ENCODE data around the gene XXYLT1.

- TF ChIP-seq CTCF (IDR thresholded peaks at IDR 0.05), result no peak
- TF ChIP-seq POLR2A (IDR thresholded peaks at IDR 0.05), result no peak
- no peak for TF ChIP-seq POLR2AphosphoS5 (IDR thresholded peaks at IDR 0.05)
These were observed 131.1 kb downstream of the XXYLT1 start for GRCh38 chr3:195139876-195140240.
